Testis (tissue), 2 donors: ENCODE data around the gene FOXK1.

Experiments
- POLR2A ChIP-seq: fragments of 450-650 bp; IDR thresholded peaks from one replicate; pipeline ENCODE4 v1.6.1; 2017; ENCODE audit warnings: antibody characterized with exemption, mild to moderate bottlenecking, moderate library complexity
- TF ChIP-seq, protein P1 (sequence below), 3 experiments: fragments of 450-650 bp in 2 of 3; fragments of 200-600 bp in 1 of 3; sonication (generic) in 1 of 3; IDR thresholded peaks; one replicate each; pipeline ENCODE4 v1.5.1; 2016 to 2019; ENCODE audit warnings: antibody characterized with exemption in 3 of 3, mild to moderate bottlenecking in 2 of 3, moderate library complexity in 1 of 3

GRCh38 chr7:4748231-4748681, 66.2 kb downstream of the FOXK1 start:
- TF ChIP-seq, protein P1, sequence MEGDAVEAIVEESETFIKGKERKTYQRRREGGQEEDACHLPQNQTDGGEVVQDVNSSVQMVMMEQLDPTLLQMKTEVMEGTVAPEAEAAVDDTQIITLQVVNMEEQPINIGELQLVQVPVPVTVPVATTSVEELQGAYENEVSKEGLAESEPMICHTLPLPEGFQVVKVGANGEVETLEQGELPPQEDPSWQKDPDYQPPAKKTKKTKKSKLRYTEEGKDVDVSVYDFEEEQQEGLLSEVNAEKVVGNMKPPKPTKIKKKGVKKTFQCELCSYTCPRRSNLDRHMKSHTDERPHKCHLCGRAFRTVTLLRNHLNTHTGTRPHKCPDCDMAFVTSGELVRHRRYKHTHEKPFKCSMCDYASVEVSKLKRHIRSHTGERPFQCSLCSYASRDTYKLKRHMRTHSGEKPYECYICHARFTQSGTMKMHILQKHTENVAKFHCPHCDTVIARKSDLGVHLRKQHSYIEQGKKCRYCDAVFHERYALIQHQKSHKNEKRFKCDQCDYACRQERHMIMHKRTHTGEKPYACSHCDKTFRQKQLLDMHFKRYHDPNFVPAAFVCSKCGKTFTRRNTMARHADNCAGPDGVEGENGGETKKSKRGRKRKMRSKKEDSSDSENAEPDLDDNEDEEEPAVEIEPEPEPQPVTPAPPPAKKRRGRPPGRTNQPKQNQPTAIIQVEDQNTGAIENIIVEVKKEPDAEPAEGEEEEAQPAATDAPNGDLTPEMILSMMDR (IDR thresholded peaks at IDR 0.05): no peak
- no peak for TF ChIP-seq POLR2A
